C4-2B (cell line): ENCODE results near the gene BCR.

Experiments used
- CTCF ChIP-seq: fragments of 450-650 bp; conservative IDR thresholded peaks from 2 replicates; pipeline ENCODE4 v1.5.1; 2017; ENCODE audit warnings: mild to moderate bottlenecking
- ZFX ChIP-seq: fragments of 450-650 bp; IDR thresholded peaks from 2 replicates; pipeline ENCODE4 v1.6.1; 2017

- TF ChIP-seq CTCF (no peak), ZFX (no peak)
These were observed 91.2 kb downstream of the BCR start for GRCh38 chr22:23271597-23271908.
